ENCODE results near the gene COL4A6. TPM values are rescaled to one million over a fixed set of nuclear protein-coding genes. Genes with fewer than 3 reads are reported as not detected.
A peak's percentile ranks its signal among the peaks of the same experiment; 100 is the strongest.

The COL4A6 gene
- polyA plus RNA-seq, 3 donors from 2014 or later = not detected

DNA sequence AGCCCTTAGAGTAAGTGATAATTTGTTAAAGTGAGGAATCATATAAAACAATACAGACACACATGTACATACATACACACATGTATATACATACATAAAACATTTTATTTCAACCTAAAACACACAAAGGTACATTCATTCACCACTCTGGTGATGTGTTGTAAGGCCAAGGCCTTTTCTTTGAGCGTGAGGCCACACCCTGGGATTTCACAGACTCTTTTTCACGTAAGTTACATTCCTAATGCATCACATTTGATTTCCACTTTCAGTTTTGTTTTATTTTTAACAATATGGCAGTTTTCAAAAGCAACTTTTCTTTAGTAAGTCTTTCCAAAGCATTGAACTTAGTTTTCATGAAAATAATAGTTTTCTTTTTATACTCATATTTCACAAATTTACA, 170.7 kb downstream of the COL4A6 start:
- no peak overlapping the region for H3K4me3 Mint-ChIP-seq

DNA sequence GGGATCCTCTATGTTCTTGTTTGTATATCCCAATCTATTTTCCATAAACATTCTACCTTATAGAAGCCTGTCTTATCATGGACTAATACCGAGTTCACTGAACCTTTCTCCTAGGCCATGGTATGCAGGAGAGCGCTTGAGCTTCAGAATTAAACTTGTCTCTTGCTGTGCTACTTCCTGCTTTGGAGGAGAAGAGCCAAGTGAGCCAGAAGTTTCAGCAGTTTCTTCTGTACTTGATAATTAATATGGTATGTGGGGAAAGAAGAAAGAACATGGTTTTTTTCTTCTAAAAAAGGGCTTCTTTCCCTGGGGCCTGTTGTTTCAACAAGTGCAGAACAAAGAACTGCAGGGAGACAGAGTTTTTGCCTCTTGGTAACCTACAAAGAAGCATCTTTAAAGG, 173.8 kb downstream of the COL4A6 start:
- no peak for DNase-seq
- Mint-ChIP-seq H3K36me3 (no peaks in the 10 kb centered on the region), H3K9me3 (peaks cover 0 to 4% (median 0%) of the 10 kb centered on the region in 6 donors), H3K27me3 (ENCODE audit: low read depth in 3 of 3) (peaks cover 1 to 21% (median 4%) of the 10 kb centered on the region in 3 donors), H3K4me3 (no peak overlapping the region), H3K27ac (no peak overlapping the region), H3K4me1 (no peaks in the 10 kb centered on the region)

More for the DNA sequence above, 170.7 kb downstream of the COL4A6 start:
- Mint-ChIP-seq H3K27ac (no peak overlapping the region), H3K27me3 (ENCODE audit: low read depth in 3 of 3) (peaks cover 1 to 16% (median 3%) of the 10 kb centered on the region in 3 donors), H3K36me3 (no peaks in the 10 kb centered on the region), H3K4me1 (peaks cover 0 to 27% of the 10 kb centered on the region in 2 donors), H3K9me3 (no peaks in the 10 kb centered on the region)
- no peak for DNase-seq

DNA sequence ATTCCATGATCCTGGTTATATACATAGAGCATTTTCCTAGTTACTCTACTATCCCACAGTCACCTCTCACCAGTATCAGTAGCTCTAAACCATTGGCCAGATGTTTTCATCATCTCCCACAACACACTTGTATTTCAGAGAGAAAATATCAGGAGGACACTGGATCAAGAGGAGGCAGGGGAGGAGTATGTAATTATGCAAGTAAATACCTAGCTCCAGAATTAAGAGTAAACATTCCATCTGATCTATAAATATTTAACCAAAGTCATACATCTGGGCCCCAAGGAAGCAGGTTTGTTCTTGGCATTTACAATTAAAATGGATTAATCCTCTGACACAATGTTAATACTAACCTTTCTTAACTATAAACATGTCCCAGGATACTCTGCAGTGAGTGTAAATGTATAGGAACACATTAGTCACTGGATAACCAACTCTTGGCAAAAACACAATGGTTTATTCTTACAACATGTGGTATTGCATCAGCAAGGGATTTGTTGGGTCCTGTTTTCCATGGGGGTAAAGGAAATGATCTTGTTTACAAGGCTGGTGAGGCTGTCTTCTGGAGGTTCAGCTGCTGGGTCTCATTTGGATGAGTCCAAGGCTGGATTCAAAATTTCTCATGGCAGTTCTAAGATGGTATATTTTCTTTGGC, 176.5 kb downstream of the COL4A6 start:
- no peak for DNase-seq
- no peak overlapping the region for H3K27ac Mint-ChIP-seq
- H3K27me3 Mint-ChIP-seq (ENCODE audit: low read depth in 3 of 3) = peaks cover 1 to 21% (median 4%) of the 10 kb centered on the region in 3 donors
- H3K4me3 Mint-ChIP-seq = no peak overlapping the region
- H3K4me1 Mint-ChIP-seq = no peaks in the 10 kb centered on the region
- no peaks in the 10 kb centered on the region for H3K36me3 Mint-ChIP-seq
- H3K9me3 Mint-ChIP-seq = peaks cover 0 to 4% (median 0%) of the 10 kb centered on the region in 6 donors

DNA sequence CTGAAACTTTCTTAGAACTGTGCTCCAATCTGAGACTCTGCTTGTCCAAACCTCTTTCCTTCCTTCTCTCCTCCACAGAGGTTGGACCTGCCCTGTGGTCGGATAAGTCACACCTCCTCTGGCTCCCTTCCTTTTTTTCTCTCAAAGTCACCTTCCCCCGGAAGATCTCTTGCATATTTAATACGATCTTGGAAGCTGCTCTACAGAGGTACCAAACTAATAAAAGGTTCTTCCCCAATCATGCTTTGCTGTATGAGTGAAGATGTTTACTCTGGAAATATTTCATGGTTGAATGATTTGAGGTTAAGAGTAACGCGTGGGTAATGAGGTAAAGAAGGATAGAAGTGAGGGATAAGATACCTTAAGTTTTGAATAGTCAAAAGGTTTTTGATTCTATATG, 180.7 kb downstream of the COL4A6 start:
- H3K36me3 Mint-ChIP-seq = no peaks in the 10 kb centered on the region
- no peak overlapping the region for H3K4me3 Mint-ChIP-seq
- peaks cover 0 to 4% (median 0%) of the 10 kb centered on the region in 6 donors for H3K9me3 Mint-ChIP-seq
- H3K27me3 Mint-ChIP-seq (ENCODE audit: low read depth in 3 of 3) = peaks cover 0 to 10% (median 6%) of the 10 kb centered on the region in 3 donors
- no peak for DNase-seq
- no peaks in the 10 kb centered on the region for H3K4me1 Mint-ChIP-seq
- H3K27ac Mint-ChIP-seq = no peak overlapping the region

DNA sequence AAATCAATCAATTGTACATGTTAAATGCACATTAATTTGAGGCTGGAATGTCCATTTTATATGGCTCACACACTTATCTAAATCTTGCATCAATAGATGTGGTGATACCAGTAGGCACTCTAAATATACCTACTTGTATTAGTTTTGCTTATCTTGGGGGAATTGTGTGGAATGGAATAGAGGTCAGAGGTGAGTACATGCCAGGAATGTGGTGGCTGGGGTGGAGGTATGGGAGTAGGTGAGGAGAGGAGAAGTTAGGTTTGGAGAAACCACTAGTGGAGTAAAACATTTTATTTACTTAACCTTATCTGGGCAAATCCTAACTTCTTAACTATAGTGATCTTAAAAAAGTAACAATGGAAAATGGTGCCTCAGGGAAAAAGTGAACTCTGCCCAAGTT, 183.6 kb downstream of the COL4A6 start:
- H3K9me3 Mint-ChIP-seq = peaks cover 0 to 3% (median 0%) of the 10 kb centered on the region in 6 donors
- no peak overlapping the region for H3K4me3 Mint-ChIP-seq
- H3K27me3 Mint-ChIP-seq (ENCODE audit: low read depth in 3 of 3) = peaks cover 0 to 8% (median 2%) of the 10 kb centered on the region in 3 donors
- H3K27ac Mint-ChIP-seq = no peak overlapping the region
- H3K36me3 Mint-ChIP-seq = no peaks in the 10 kb centered on the region
- no peak for DNase-seq
- no peaks in the 10 kb centered on the region for H3K4me1 Mint-ChIP-seq

DNA sequence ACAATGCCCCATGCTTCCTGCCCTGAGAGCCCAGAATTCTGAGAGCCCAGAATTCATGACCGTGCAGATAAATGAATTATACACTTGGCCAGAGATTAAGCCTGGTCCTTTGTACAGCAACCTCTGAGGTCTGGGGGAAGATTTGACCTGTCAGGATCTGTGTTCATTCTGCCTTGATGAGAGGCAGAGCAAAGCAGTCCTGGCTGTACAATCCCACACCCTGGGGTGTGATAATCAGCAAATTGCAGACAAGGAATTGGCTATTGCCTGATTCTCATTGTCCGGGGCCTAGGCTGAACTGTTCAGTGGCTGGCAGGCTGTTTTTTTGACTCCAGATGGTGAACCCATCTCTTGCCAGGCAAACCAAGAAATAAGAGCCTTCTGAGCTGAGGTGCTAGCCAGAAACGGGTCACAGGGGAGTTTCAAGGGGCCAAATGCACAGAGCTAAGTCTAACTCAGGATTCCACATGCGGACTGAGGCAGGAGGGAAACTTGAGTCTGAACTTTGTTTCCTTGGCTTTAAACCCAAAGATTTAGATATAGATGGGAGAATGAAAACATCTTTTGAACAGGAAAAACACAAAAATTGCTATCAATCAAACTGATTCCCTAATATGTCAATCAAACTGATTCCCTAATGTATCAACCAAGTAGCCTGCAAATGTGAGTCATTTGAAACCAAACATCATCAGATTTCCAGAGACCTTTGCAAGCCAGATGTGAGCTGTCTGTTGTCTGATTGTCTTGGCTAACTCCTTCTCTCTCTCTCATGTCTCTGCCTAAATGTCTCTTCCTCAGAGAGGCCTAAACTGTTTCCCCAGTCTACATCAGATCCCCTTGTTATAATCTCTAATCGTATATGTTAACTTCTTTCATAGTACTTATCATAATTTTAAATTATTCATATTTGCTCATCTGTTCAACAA, 187.3 kb downstream of the COL4A6 start:
- Mint-ChIP-seq H3K4me1 (no peaks in the 10 kb centered on the region), H3K36me3 (no peaks in the 10 kb centered on the region), H3K27me3 (ENCODE audit: low read depth in 3 of 3) (peaks cover 0 to 7% (median 2%) of the 10 kb centered on the region in 3 donors), H3K27ac (no peak overlapping the region), H3K4me3 (no peak overlapping the region), H3K9me3 (peaks cover 0 to 4% (median 0%) of the 10 kb centered on the region in 6 donors)
- DNase-seq = no peak

DNA sequence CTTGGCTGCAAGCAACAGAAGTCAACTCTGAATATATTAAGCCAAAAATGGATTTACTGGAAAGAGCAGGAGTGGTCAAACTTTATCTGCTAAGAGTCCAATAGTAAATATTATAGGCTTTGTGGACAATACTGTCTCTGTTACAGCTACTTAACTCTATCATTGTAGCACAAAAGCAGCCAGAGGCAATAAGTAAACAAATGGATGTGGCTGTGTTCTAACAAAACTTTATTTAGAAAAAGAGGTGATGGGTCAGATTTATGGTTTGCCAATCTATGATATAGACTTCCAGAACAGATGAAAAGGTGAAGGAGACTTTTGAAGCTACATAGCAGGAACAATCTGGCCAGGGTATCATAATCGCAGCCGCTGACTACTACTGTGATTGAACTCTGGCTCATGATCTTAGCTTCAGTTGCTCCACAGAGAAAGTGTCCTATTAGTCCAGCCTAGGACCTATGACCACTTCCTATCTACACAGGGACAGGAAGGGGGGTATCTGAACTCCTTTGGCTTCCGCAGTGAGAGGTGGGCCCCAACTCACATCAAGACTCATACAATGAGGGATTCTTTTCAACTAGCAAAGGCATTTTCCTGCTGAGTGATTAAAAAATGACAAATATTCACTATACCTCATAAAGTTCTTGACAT, 191.8 kb downstream of the COL4A6 start:
- no peaks in the 10 kb centered on the region for H3K36me3 Mint-ChIP-seq
- peaks cover 0 to 7% (median 0%) of the 10 kb centered on the region in 3 donors for H3K27me3 Mint-ChIP-seq (ENCODE audit: low read depth in 3 of 3)

DNA sequence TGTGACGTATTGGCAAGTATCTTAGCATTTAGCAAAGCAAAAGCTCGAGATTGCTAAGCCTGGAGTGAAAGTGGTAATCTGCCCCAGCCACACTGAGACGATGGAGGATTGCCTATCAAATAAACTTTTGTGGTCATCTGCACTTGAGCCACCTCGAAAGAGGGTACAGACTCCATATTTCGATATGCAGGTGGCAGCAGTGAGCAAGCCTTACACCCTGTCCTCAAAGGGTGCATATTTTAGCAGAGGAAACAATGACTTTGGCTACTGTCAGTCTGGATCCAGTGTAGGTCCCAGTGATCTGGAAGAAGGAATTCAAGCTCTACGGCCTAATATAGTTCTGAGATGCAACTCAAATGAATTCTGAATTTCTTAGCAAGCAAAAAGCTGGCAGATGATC, 192.8 kb downstream of the COL4A6 start:
- Mint-ChIP-seq H3K9me3 (peaks cover 0 to 2% (median 0%) of the 10 kb centered on the region in 6 donors), H3K4me1 (no peaks in the 10 kb centered on the region), H3K27me3 (ENCODE audit: low read depth in 3 of 3) (peaks cover 0 to 9% (median 0%) of the 10 kb centered on the region in 3 donors), H3K4me3 (no peak overlapping the region), H3K36me3 (no peaks in the 10 kb centered on the region), H3K27ac (no peak overlapping the region)
- no peak for DNase-seq

More for the DNA sequence above, 191.8 kb downstream of the COL4A6 start:
- Mint-ChIP-seq H3K27ac (no peak overlapping the region), H3K9me3 (peaks cover 0 to 4% (median 0%) of the 10 kb centered on the region in 6 donors), H3K4me1 (no peaks in the 10 kb centered on the region), H3K4me3 (no peak overlapping the region)
- no peak for DNase-seq

DNA sequence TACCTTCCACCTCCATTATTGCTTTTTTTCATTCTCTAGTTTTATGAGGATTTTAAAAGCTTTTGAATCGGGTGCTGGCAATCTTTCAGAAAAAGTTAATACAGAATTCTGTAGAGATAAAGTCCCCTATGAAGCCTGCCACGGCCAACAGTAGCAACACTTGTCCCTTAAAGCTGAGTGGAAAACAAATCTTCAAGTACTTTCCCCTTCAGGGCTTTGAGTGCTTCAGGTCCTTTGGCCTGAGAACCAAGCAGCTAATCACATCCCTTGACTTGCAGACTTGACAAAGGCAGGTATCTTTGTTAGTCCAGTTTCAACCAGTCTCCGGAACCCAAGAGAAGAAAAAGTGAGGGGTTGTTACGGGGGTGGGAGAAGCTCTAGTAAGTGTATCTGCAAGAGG, 202.2 kb downstream of the COL4A6 start:
- H3K36me3 Mint-ChIP-seq = no peaks in the 10 kb centered on the region
- H3K4me3 Mint-ChIP-seq = no peak overlapping the region
- H3K9me3 Mint-ChIP-seq = no peaks in the 10 kb centered on the region
- DNase-seq = no peak
- H3K27me3 Mint-ChIP-seq (ENCODE audit: low read depth in 3 of 3) = peaks cover 5 to 7% (median 5%) of the 10 kb centered on the region in 3 donors
- H3K27ac Mint-ChIP-seq = no peak overlapping the region
- no peaks in the 10 kb centered on the region for H3K4me1 Mint-ChIP-seq

DNA sequence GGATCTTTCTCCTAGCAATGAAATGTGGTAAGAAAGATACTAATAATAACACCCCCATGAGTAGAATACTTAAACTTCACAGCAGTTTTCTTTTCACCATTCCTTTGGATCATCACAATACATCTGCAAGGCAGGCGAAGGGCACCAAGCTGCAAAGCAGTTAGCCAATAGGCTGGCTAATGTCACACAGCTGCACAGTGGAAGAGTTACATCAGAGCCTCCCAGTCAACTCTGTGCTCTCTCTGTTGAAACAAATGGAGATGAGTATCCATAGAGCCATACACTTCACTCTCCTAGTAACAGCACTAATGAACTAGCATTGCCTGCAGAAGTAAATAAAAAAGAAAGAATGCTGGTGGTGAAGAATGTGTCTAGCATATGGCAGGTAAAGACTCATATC, 207.6 kb downstream of the COL4A6 start:
- Mint-ChIP-seq H3K27me3 (ENCODE audit: low read depth in 3 of 3) (peaks cover 5 to 14% (median 6%) of the 10 kb centered on the region in 3 donors), H3K9me3 (no peaks in the 10 kb centered on the region), H3K4me1 (no peaks in the 10 kb centered on the region), H3K36me3 (no peaks in the 10 kb centered on the region), H3K4me3 (no peak overlapping the region), H3K27ac (no peak overlapping the region)
- no peak for DNase-seq

DNA sequence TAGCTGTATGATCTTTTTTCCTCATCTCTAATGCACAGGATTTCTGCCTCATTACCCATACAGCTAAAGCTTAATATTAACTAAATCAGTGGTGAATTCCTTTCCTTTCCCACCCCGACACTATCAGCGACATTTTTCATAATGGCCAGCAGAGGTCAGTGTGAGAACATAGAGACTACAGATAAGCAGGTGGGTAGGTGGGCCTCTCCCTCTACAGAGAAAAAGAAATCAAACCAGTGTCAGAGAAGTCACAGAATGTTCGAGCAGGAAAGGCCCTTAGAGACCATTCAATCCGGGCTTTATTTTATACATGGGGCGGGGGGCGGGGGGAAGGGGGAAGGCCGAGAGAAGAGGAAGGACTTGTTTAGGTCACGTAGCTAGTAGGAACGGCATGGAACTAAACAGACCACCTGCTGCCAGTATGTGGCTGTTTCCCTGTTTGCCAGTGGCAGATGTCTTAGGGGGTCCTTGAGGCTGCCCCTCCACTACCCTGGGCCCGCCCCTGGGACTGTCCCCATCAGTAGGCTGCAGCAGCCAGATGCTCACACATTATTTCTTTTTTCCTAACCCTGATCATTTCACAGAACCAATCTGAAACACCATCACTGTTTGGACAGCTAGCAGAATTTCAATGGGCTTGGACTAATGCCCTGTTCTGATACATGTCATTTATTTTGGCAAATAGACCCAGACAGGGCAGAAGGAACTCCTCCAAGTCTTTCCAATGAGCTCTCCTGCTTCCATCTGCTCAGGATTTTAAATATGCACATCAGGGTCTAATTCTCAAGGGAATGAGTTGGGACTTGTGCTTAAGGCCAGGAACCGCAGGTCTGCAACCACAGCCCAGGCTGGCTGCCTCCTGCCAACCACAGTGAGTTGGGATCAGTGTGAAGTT, 213.2 kb downstream of the COL4A6 start:
- Mint-ChIP-seq H3K27ac (no peak overlapping the region), H3K4me1 (no peaks in the 10 kb centered on the region), H3K9me3 (no peaks in the 10 kb centered on the region), H3K36me3 (no peaks in the 10 kb centered on the region), H3K27me3 (ENCODE audit: low read depth in 3 of 3) (peaks cover 4 to 10% (median 4%) of the 10 kb centered on the region in 3 donors), H3K4me3 (no peak overlapping the region)
- peak in 1 of 3 donors; percentile 3 for DNase-seq

DNA sequence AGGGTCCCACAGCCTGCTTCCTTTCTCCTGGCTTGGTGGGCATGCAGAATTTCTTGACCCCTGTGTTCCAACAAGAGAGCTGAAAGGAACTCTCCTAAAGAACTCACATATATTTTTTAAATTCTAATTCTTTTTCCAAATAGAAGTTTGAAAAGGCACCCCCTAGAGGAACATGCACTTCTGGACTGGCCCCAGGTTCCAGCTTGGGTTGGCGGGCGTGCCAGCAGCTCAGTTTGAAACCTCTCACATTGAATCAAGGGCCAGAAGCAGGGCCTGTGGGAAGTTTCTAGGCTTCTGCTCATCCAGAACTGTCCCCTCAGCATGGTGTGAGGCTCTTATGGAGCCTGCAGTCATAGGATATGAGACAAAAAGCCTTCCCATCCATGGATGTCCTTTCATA, 214.0 kb downstream of the COL4A6 start:
- H3K4me3 Mint-ChIP-seq = no peak overlapping the region
- peaks cover 4 to 7% (median 4%) of the 10 kb centered on the region in 3 donors for H3K27me3 Mint-ChIP-seq (ENCODE audit: low read depth in 3 of 3)
- H3K4me1 Mint-ChIP-seq = no peaks in the 10 kb centered on the region
- no peak overlapping the region for H3K27ac Mint-ChIP-seq
- DNase-seq = no peak
- no peaks in the 10 kb centered on the region for H3K9me3 Mint-ChIP-seq
- H3K36me3 Mint-ChIP-seq = no peaks in the 10 kb centered on the region

DNA sequence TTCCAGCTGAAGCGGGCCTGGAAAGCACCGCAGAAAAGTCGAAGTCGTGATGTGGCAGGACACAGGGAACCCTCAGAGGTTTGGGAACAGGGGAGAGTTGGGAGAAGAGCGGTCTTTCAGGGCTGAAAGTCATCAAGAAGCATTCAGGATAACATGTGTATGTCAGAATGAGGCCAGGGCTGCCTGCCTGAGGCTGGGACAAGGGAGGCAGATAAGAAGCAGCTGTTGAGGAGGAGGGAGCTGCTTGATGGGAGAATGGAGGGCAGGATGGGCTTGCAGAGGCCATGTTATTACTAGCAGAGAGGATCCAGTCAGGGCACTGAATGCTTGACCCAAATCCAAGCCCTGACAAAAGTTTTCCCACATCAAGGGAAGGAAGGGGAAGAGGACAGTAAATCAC, 214.6 kb downstream of the COL4A6 start:
- DNase-seq = no peak
- Mint-ChIP-seq H3K27me3 (ENCODE audit: low read depth in 3 of 3) (peaks cover 4 to 7% (median 4%) of the 10 kb centered on the region in 3 donors), H3K27ac (no peak overlapping the region), H3K36me3 (no peaks in the 10 kb centered on the region), H3K9me3 (no peaks in the 10 kb centered on the region), H3K4me1 (no peaks in the 10 kb centered on the region), H3K4me3 (no peak overlapping the region)

Data from immature natural killer cell (primary cell).